ENCODE data around the gene SHROOM4.

The SHROOM4 gene, protein sequence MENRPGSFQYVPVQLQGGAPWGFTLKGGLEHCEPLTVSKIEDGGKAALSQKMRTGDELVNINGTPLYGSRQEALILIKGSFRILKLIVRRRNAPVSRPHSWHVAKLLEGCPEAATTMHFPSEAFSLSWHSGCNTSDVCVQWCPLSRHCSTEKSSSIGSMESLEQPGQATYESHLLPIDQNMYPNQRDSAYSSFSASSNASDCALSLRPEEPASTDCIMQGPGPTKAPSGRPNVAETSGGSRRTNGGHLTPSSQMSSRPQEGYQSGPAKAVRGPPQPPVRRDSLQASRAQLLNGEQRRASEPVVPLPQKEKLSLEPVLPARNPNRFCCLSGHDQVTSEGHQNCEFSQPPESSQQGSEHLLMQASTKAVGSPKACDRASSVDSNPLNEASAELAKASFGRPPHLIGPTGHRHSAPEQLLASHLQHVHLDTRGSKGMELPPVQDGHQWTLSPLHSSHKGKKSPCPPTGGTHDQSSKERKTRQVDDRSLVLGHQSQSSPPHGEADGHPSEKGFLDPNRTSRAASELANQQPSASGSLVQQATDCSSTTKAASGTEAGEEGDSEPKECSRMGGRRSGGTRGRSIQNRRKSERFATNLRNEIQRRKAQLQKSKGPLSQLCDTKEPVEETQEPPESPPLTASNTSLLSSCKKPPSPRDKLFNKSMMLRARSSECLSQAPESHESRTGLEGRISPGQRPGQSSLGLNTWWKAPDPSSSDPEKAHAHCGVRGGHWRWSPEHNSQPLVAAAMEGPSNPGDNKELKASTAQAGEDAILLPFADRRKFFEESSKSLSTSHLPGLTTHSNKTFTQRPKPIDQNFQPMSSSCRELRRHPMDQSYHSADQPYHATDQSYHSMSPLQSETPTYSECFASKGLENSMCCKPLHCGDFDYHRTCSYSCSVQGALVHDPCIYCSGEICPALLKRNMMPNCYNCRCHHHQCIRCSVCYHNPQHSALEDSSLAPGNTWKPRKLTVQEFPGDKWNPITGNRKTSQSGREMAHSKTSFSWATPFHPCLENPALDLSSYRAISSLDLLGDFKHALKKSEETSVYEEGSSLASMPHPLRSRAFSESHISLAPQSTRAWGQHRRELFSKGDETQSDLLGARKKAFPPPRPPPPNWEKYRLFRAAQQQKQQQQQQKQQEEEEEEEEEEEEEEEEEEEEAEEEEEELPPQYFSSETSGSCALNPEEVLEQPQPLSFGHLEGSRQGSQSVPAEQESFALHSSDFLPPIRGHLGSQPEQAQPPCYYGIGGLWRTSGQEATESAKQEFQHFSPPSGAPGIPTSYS (N-terminal part only)

GRCh38 chrX:50813843-50814661 is at the start of gene SHROOM4:
Gene SHROOM4 (minus strand): TSS chrX:50814194. CDS start chrX:50814018, 176 bp downstream.
- DNase-seq = peak; percentile 34

DNA sequence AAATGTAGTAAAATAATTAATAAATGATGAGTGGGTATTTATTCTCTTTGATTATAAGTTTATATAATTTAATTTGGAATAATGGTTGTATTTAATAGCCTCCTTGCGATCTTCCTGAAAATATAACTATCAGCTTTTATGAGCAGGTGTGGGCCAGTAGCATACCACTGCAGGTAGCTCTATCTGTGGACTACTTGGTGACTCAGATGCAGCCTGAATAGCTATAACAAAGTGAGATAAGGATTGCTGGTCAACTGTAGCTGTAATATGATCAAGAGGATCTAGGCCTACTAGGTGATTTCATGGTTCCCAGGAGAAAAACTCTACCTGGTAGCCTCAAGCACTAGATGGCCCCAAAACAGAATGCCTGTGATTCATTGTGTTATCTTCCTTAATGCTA is 49.5 kb upstream of the SHROOM4 start:
- DNase-seq = no peak

GRCh38 chrX:50860518-50860917 is 46.5 kb upstream of the SHROOM4 start:
- DNase-seq = no peak

- peak; percentile 41 for DNase-seq
Observed at GRCh38 chrX:50858548-50858947, 44.6 kb upstream of the SHROOM4 start.

GRCh38 chrX:50853399-50853798 is 39.4 kb upstream of the SHROOM4 start:
- DNase-seq = no peak

GRCh38 chrX:50852524-50852923 is 38.5 kb upstream of the SHROOM4 start:
- no peak for DNase-seq

GRCh38 chrX:50842221-50842620 is 28.2 kb upstream of the SHROOM4 start:
- no peak for DNase-seq

DNA sequence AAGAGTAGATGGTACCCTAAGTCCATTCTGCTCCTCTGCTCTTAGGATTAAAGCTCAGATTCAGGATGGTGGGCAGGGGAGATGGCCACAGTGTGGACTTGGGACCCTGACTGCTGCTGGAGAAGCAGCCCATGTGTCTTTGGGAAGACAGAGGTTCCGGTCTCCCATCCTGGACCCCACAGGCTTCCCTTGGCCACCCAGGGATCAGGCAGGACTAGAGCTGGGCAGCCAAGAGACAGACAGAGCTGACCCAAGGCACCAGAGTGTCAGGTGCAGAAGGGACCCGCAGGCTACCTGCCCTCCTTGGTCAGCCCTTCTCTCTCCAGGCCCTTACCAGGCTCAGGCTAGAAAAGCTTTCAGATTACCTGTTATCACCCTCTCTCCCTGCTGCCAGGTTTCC is 25.7 kb upstream of the SHROOM4 start:
- DNase-seq = no peak

DNA sequence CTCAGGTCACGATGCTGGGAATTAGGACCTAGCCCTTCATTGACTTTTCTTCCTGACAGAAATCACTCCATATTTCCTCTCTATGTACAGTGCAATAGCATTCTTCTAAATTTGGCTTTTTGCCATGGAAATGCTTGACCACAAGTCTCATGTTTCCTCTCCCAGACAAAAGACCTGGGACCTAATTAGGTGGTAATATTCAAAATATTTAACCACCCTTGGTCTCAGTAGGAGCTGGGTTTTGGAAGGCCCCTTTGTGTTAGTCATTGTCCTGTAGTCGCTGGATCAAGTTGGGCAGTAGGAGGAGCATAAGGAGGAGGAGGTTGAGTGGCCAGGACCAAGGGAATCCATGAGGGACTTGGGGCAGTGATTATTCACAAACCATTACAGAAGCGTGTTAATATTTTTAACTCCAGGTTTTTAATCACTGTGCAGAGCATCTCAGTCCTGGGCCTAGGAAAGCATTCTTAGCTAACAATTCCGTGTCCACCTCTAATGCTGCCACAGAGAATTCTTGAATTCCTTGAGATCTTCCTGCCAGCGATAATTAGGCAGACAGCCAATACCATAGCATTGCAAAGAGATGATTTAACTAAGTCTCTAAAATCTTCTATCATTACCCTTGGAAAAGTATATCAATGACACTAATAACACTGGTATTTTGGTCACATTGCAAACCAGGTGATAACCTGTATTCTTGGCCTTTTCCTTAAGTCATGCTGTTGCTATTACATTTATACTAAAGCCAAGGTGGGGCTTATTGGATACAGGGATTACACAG is 25.0 kb upstream of the SHROOM4 start:
- DNase-seq = peak; percentile 43

GRCh38 chrX:50827996-50828395 is 14.0 kb upstream of the SHROOM4 start:
- peak; percentile 72 for DNase-seq

- DNase-seq = no peak
Observed at GRCh38 chrX:50825825-50826224, 11.8 kb upstream of the SHROOM4 start.

DNA sequence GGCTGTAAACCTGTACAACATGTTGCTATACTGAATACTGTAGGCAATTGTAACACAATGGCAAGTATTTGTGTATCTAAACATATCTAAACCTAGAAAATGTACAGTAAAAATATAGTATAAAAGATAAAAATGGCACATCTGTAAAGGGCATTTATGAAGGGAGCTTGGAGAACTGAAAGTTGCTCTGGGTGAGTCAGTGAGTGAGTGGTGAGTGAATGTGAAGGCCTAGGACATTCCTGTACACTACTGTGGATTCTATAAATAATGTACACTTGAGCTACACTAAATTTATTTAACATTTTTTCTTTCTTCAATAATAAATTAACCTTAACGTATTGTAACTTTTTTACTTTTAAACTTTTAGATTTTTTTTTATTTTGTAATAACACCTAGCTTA is 5.0 kb upstream of the SHROOM4 start:
- no peak for DNase-seq

DNA sequence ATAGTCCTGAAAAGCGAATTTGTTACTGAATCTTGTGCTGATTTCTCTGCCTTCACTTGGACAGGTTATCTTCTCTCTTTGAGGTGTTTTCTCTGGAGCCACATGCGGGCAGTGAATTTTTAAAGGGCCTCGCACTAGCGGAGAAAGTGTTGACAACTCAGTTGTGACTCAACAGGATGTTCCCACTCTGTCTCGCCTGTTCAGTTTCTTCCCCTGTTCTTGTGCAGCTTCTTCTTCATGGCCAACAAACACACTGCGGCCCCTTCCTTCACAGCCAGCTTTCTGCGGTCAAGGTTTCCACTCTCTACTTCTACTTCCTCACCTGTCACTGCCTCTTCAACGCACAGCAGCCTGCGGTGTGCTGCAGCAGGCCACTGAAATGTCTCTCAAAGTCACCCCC is 1.1 kb upstream of the SHROOM4 start:
- DNase-seq = peak; percentile 2

DNA sequence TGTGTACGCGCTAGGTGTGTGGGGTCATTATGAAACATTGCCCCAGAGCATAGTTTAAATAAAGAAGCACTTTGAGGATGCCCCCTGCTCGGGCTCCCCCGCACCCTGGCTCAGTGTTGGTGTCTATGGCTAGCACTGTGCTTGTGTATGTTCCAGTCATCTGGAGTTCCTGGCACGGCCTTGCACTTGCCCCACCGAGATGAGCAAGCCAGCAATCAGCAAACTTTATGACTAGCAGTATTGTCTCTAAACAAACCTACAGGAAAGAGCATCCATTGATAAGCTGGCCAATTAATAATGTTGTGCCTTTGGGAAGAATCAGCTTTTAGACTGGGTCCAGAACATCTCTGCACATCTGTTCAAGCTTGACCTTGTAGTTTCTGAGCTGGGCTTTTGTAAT is 707 bp upstream of the SHROOM4 start:
- DNase-seq = no peak

DNA sequence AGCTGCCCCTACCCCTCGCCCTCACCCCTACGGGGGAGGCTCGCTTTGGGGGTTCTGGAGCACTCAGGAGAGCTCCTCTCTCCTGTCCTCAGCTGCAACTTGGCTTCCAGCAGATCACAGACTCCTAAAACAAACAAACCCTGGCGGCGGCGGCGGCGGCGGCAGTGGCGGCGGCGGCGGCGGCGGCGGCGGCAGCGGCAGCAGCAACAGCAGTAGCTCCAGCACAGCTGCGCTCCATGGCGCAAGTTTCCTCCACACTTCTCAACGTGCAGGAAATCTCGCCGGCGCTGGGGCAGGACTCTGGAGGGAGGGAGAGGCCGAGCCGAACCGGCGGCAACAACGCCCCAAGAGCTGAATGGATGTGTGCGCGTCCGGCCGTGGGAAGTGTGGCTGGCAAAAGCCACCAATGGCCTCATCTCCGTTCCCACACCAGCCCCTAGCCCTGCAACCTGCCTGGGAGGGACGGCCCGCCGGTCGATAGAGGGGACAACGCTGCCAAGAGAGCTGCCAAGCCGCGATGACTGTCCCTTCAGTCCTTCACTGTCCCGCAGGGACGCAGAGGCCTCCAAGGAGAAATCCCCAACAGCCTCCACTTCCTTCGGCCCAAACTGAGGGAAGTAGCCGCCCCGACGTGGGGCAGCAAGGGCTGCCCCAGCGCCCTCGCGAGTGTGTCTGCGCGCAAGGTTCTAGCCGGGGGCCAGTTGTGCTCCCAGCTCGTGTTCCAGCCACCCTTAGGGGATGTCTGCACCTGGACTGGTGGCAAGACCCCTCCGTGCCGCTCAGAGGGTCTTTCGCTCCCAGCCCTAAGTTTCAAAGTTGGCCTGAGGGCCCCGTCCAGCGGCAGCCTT is 775 bp downstream of the SHROOM4 start:
- DNase-seq = peak; percentile 60

GRCh38 chrX:50805276-50805675 is 8.7 kb downstream of the SHROOM4 start:
- DNase-seq = peak; percentile 16

GRCh38 chrX:50801135-50801534 is 12.9 kb downstream of the SHROOM4 start:
- DNase-seq = no peak

GRCh38 chrX:50799531-50799961 is 14.4 kb downstream of the SHROOM4 start:
- DNase-seq = peak; percentile 14

- DNase-seq = no peak
Observed at GRCh38 chrX:50798783-50799182, 15.2 kb downstream of the SHROOM4 start.

DNA sequence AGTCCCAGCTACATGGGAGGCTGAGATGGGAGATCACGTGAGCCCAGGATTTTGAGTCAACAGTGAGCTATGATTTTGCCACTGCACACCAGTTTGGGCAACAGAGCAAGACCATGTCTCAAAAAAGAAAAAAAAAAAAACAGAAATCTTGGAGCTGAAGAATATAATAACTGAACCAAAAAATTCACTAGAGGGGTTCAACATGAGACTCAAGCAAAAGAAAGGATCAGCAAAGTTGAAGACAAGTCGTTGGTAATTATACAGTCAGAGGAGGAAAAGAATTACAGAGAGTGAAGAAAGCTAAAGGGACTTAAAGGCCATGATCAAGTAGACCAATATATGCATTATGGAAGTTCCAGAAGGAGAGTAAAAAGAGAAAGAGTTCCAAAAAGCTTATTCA is 26.9 kb downstream of the SHROOM4 start:
- DNase-seq = no peak

All from DMS53 (cell line).